Mucosa of stomach (tissue), 1 donor: ENCODE results near the gene CRISPLD2.
"Not testable (repeated sequence)": the region's sequence is repeated elsewhere in the genome, so short reads cannot be mapped to it uniquely, and the experiment has no call there.

Experiments
- H3K27me3 ChIP-seq: one replicate; pipeline ENCODE4 v1.7.0; 2013; ENCODE audit warnings: mild to moderate bottlenecking, low read length; ENCODE audit not compliant: control insufficient read depth, insufficient read depth
- H3K36me3 ChIP-seq: one replicate; pipeline ENCODE4 v1.7.0; 2013; ENCODE audit warnings: low read length; ENCODE audit not compliant: control insufficient read depth, insufficient read depth
- H3K4me1 ChIP-seq: one replicate; pipeline ENCODE4 v1.7.0; 2013; ENCODE audit warnings: mild to moderate bottlenecking, low read length; ENCODE audit not compliant: control insufficient read depth, insufficient read depth
- H3K4me3 ChIP-seq: one replicate; pipeline ENCODE4 v1.7.0; 2013; ENCODE audit warnings: low read length
- H3K9ac ChIP-seq: one replicate; pipeline ENCODE4 v1.7.0; 2013; ENCODE audit warnings: mild to moderate bottlenecking, low read length, moderate library complexity
- H3K9me3 ChIP-seq: one replicate; pipeline ENCODE4 v1.7.0; 2013; ENCODE audit warnings: mild to moderate bottlenecking, low read length, moderate library complexity; ENCODE audit not compliant: control insufficient read depth
- donor health status: Pancreatic carcinoma.

The CRISPLD2 gene

GRCh38 chr16:84847564-84848355 is 28.0 kb downstream of the CRISPLD2 start:
- H3K4me3 ChIP-seq: no peak overlapping the region
- no peaks in the 10 kb centered on the region for H3K9me3 ChIP-seq
- H3K36me3 ChIP-seq: no peaks in the 10 kb centered on the region
- H3K9ac ChIP-seq: no peak overlapping the region
- H3K4me1 ChIP-seq: peaks cover 25% of the 10 kb centered on the region
- H3K27me3 ChIP-seq: no peaks in the 10 kb centered on the region

GRCh38 chr16:84848986-84849634 is 29.3 kb downstream of the CRISPLD2 start:
- H3K36me3 ChIP-seq: no peaks in the 10 kb centered on the region
- no peaks in the 10 kb centered on the region for H3K27me3 ChIP-seq
- H3K4me1 ChIP-seq: peaks cover 13% of the 10 kb centered on the region
- no peak overlapping the region for H3K9ac ChIP-seq
- no peak overlapping the region for H3K4me3 ChIP-seq
- no peaks in the 10 kb centered on the region for H3K9me3 ChIP-seq

- H3K27me3 ChIP-seq: no peaks in the 10 kb centered on the region
- no peak overlapping the region for H3K4me3 ChIP-seq
- H3K9ac ChIP-seq: no peak overlapping the region
- no peaks in the 10 kb centered on the region for H3K9me3 ChIP-seq
- peaks cover 13% of the 10 kb centered on the region for H3K4me1 ChIP-seq
- no peaks in the 10 kb centered on the region for H3K36me3 ChIP-seq
Observed at GRCh38 chr16:84849751-84850150, 30.0 kb downstream of the CRISPLD2 start.

- no peaks in the 10 kb centered on the region for H3K9me3 ChIP-seq
- no peaks in the 10 kb centered on the region for H3K36me3 ChIP-seq
- H3K4me1 ChIP-seq: peaks cover 14% of the 10 kb centered on the region
- H3K4me3 ChIP-seq: no peak overlapping the region
- H3K27me3 ChIP-seq: no peaks in the 10 kb centered on the region
- H3K9ac ChIP-seq: no peak overlapping the region
Observed at GRCh38 chr16:84850714-84851113, 30.9 kb downstream of the CRISPLD2 start.

GRCh38 chr16:84851192-84852127 is 31.7 kb downstream of the CRISPLD2 start:
- no peaks in the 10 kb centered on the region for H3K9me3 ChIP-seq
- no peak overlapping the region for H3K9ac ChIP-seq
- peaks cover 20% of the 10 kb centered on the region for H3K4me1 ChIP-seq
- H3K27me3 ChIP-seq: no peaks in the 10 kb centered on the region
- H3K4me3 ChIP-seq: no peak overlapping the region
- no peaks in the 10 kb centered on the region for H3K36me3 ChIP-seq

GRCh38 chr16:84853534-84853933 is 33.7 kb downstream of the CRISPLD2 start:
- H3K9ac ChIP-seq: no peak overlapping the region
- H3K9me3 ChIP-seq: no peaks in the 10 kb centered on the region
- H3K27me3 ChIP-seq: no peaks in the 10 kb centered on the region
- H3K36me3 ChIP-seq: peaks cover 7% of the 10 kb centered on the region
- H3K4me3 ChIP-seq: no peak overlapping the region
- H3K4me1 ChIP-seq: peaks cover 20% of the 10 kb centered on the region

GRCh38 chr16:84854759-84855158 is 35.0 kb downstream of the CRISPLD2 start:
- H3K9me3 ChIP-seq: no peaks in the 10 kb centered on the region
- H3K4me3 ChIP-seq: no peak overlapping the region
- peaks cover 7% of the 10 kb centered on the region for H3K36me3 ChIP-seq
- H3K27me3 ChIP-seq: no peaks in the 10 kb centered on the region
- H3K9ac ChIP-seq: no peak overlapping the region
- peaks cover 20% of the 10 kb centered on the region for H3K4me1 ChIP-seq

GRCh38 chr16:84855435-84856202 is 35.8 kb downstream of the CRISPLD2 start:
- not testable (repeated sequence) for H3K9ac ChIP-seq, H3K36me3 ChIP-seq, H3K27me3 ChIP-seq, H3K9me3 ChIP-seq, H3K4me3 ChIP-seq
- H3K4me1 ChIP-seq: peaks cover 20% of the 10 kb centered on the region

GRCh38 chr16:84856203-84856581 is 36.4 kb downstream of the CRISPLD2 start:
- H3K4me3 ChIP-seq, H3K36me3 ChIP-seq, H3K9ac ChIP-seq, H3K27me3 ChIP-seq, H3K9me3 ChIP-seq: not testable (repeated sequence)
- peaks cover 16% of the 10 kb centered on the region for H3K4me1 ChIP-seq

GRCh38 chr16:84856811-84857210 is 37.0 kb downstream of the CRISPLD2 start:
- not testable (repeated sequence) for H3K4me1 ChIP-seq, H3K9me3 ChIP-seq, H3K27me3 ChIP-seq, H3K9ac ChIP-seq, H3K4me3 ChIP-seq, H3K36me3 ChIP-seq

- Histone ChIP-seq H3K4me1 (peaks cover 7% of the 10 kb centered on the region), H3K4me3 (no peak overlapping the region), H3K9ac (no peak overlapping the region), H3K9me3 (no peaks in the 10 kb centered on the region), H3K27me3 (no peaks in the 10 kb centered on the region), H3K36me3 (peaks cover 7% of the 10 kb centered on the region)
Observed at GRCh38 chr16:84859681-84860080, 39.9 kb downstream of the CRISPLD2 start.
